SK-N-SH (cell line): ENCODE measurements around the gene MAGI2. TPM values are rescaled to one million over a fixed set of nuclear protein-coding genes. Genes with fewer than 3 reads are reported as not detected.

Experiments used
- CTCF ChIA-PET: fragments of 300-600, 350-600 bp; formaldehyde crosslinking; extraction: SDS; loops from one replicate; lab custom pipeline; 2021; lab: Yijun Ruan, JAX
- POLR2A ChIA-PET: fragments of 350-600 bp; sonication (Branson Sonifier 250); formaldehyde crosslinking; extraction: SDS; loops from one replicate; lab custom pipeline; 2020; ENCODE audit warnings: antibody characterized with exemption, inconsistent platforms; lab: Yijun Ruan, JAX
- DNase-seq: peaks from one replicate; pipeline ENCODE4 v3.0.0; 2012
- H2AFZ ChIP-seq: fragments of 200-600 bp; sonication (generic); 2 replicates; pipeline ENCODE4 v1.8.1; 2016; ENCODE audit warnings: antibody characterized with exemption, mild to moderate bottlenecking, low read depth
- H3F3A ChIP-seq: fragments of 200-600 bp; sonication (generic); replicated peaks from 2 replicates; pipeline ENCODE3; 2016; ENCODE audit warnings: antibody characterized with exemption, mild to moderate bottlenecking; ENCODE audit not compliant: insufficient read depth
- H3K27ac ChIP-seq, 2 experiments: fragments of 200-500 bp in 1 of 2; fragments of 200-600 bp in 1 of 2; sonication (Bioruptor generic) in 1 of 2; sonication (generic), shearing (Covaris generic) in 1 of 2; 2 replicates each; pipeline versions ENCODE4 v1.5.1 to v1.6.1; 2014 to 2016; ENCODE audit warnings: low read depth in 2 of 2, inconsistent platforms in 1 of 2, low read length in 1 of 2, mild to moderate bottlenecking in 1 of 2, mixed read lengths in 1 of 2
- H3K27me3 ChIP-seq: fragments of 200-600 bp; sonication (generic), shearing (Covaris generic); 2 replicates; pipeline ENCODE4 v1.6.1; 2016; ENCODE audit warnings: mixed run types; ENCODE audit not compliant: insufficient read depth
- H3K36me3 ChIP-seq, 2 experiments: fragments of 200-500 bp in 1 of 2; fragments of 200-600 bp in 1 of 2; sonication (Bioruptor generic) in 1 of 2; sonication (generic) in 1 of 2; replicated peaks in 1 of 2; 2 replicates each; pipeline versions ENCODE3 to v1.5.1; 2014 to 2016; ENCODE audit warnings: low read length in 1 of 2, mild to moderate bottlenecking in 1 of 2; ENCODE audit not compliant: insufficient read depth in 2 of 2, control insufficient read depth in 1 of 2
- H3K4me1 ChIP-seq, 2 experiments: fragments of 200-500 bp in 1 of 2; fragments of 200-600 bp in 1 of 2; sonication (Bioruptor generic) in 1 of 2; sonication (generic), shearing (Covaris generic) in 1 of 2; 2 replicates each; pipeline versions ENCODE4 v1.5.1 to v1.6.1; 2014 to 2016; ENCODE audit warnings: low read depth in 1 of 2, low read length in 1 of 2, mixed run types in 1 of 2; ENCODE audit not compliant: insufficient read depth in 2 of 2, control insufficient read depth in 1 of 2
- H3K4me2 ChIP-seq: fragments of 200-600 bp; sonication (generic), shearing (Covaris generic); 2 replicates; pipeline ENCODE4 v1.6.1; 2017; ENCODE audit warnings: mixed run types
- H3K4me3 ChIP-seq, 2 experiments: fragments of 200-500 bp in 1 of 2; fragments of 200-600 bp in 1 of 2; sonication (Bioruptor generic) in 1 of 2; sonication (generic), shearing (Covaris generic) in 1 of 2; 2 replicates each; pipeline versions ENCODE4 v1.5.1 to v1.8.1; 2014 to 2016; ENCODE audit warnings: low read depth in 2 of 2, inconsistent platforms in 1 of 2, low read length in 1 of 2, mild to moderate bottlenecking in 1 of 2, mixed read lengths in 1 of 2, moderate library complexity in 1 of 2
- H3K79me2 ChIP-seq: fragments of 200-600 bp; sonication (generic); 2 replicates; pipeline ENCODE4 v1.8.1; 2017; ENCODE audit warnings: mild to moderate bottlenecking; ENCODE audit not compliant: insufficient read depth
- H3K9ac ChIP-seq: fragments of 200-600 bp; sonication (generic); 2 replicates; pipeline ENCODE4 v1.6.1; 2017; ENCODE audit warnings: mixed run types
- H3K9me2 ChIP-seq: fragments of 200-600 bp; sonication (generic); 2 replicates; pipeline ENCODE4 v1.6.1; 2017; ENCODE audit warnings: mixed run types
- H3K9me3 ChIP-seq: fragments of 200-600 bp; sonication (generic); 2 replicates; pipeline ENCODE4 v1.6.1; 2017; ENCODE audit warnings: mixed run types, mild to moderate bottlenecking, moderate library complexity
- H4K20me1 ChIP-seq: fragments of 200-600 bp; sonication (generic); 2 replicates; pipeline ENCODE4 v1.6.1; 2017; ENCODE audit warnings: mild to moderate bottlenecking, mixed run types; ENCODE audit not compliant: insufficient read depth
- CHD2 ChIP-seq: fragments of 150-350 bp; IDR thresholded peaks from 2 replicates; pipeline ENCODE4 v1.6.1; 2018; ENCODE audit warnings: low read length; ENCODE audit not compliant: partially characterized antibody
- ELF1 ChIP-seq: IDR thresholded peaks from 2 replicates; pipeline ENCODE4 v1.4.0; 2012
- EP300 ChIP-seq, 2 experiments: IDR thresholded peaks; 2 replicates each; pipeline versions ENCODE4 v1.4.0 to v1.6.1; 2012; ENCODE audit warnings: borderline replicate concordance in 1 of 2, low read depth in 1 of 2, low read length in 1 of 2
- FOSL2 ChIP-seq: IDR thresholded peaks from 2 replicates; pipeline ENCODE4 v1.4.0; 2012; ENCODE audit warnings: low read depth, mild to moderate bottlenecking, moderate library complexity, borderline replicate concordance
- FOXM1 ChIP-seq: IDR thresholded peaks from 2 replicates; pipeline ENCODE4 v1.4.0; 2012; ENCODE audit warnings: low read depth, mild to moderate bottlenecking
- GATA2 ChIP-seq: sonication (generic); formaldehyde crosslinking; IDR thresholded peaks from 2 replicates; pipeline ENCODE4 v1.5.0; 2020; ENCODE audit warnings: mild to moderate bottlenecking, missing genetic modification reagents
- MEF2A ChIP-seq: IDR thresholded peaks from 2 replicates; pipeline ENCODE4 v1.4.0; 2012; ENCODE audit warnings: low read depth, borderline replicate concordance
- MXI1 ChIP-seq: IDR thresholded peaks from 2 replicates; pipeline ENCODE4 v1.6.1; 2012; ENCODE audit warnings: mild to moderate bottlenecking, low read depth, low read length, improper control_type of control experiment
- NFIC ChIP-seq: IDR thresholded peaks from 2 replicates; pipeline ENCODE4 v1.4.0; 2012; ENCODE audit warnings: borderline replicate concordance
- NRF1 ChIP-seq: IDR thresholded peaks from 2 replicates; pipeline ENCODE4 v1.6.1; 2012; ENCODE audit warnings: low read depth, mild to moderate bottlenecking, low read length
- RCOR1 ChIP-seq: fragments of 150-350 bp; IDR thresholded peaks from 2 replicates; pipeline ENCODE4 v1.6.1; 2017; ENCODE audit warnings: antibody characterized with exemption, low read length
- REST ChIP-seq: IDR thresholded peaks from 2 replicates; pipeline ENCODE4 v1.6.1; 2012; ENCODE audit warnings: mild to moderate bottlenecking, low read depth, low read length, moderate library complexity
- RFX5 ChIP-seq: IDR thresholded peaks from 2 replicates; pipeline ENCODE4 v1.6.1; 2012; ENCODE audit warnings: mild to moderate bottlenecking, improper control_type of control experiment, low read length
- SMC3 ChIP-seq: IDR thresholded peaks from 2 replicates; pipeline ENCODE4 v1.6.1; 2012; ENCODE audit warnings: low read depth, low read length, improper control_type of control experiment
- ZBTB33 ChIP-seq: IDR thresholded peaks from 2 replicates; pipeline ENCODE4 v1.4.0; 2012; ENCODE audit warnings: low read depth, borderline replicate concordance
- WGBS: methylation state at CpG from one replicate; pipeline ENCODE4 v1.1.6; 2017; ENCODE audit warnings: low lambda C conversion rate; 5-methylcytosine and 5-hydroxymethylcytosine counted together
- polyA plus RNA-seq, 3 experiments: library from polyadenylated mRNA; depleted of rRNA; stranded (reverse); fragments of >200 nt; gene quantifications; 2 replicates each; pipeline ENCODE4 v1.2.3, GENCODE V29; 2012

The MAGI2 gene
- polyA plus RNA-seq, 1 of the 3 experiments (the other 2 are of a cell fraction): 1.1 TPM

GRCh38 chr7:79407351-79407750 lies 46.1 kb downstream of the MAGI2 start:
- H3K4me3 ChIP-seq: no peak overlapping the region
- H2AFZ ChIP-seq: no peak overlapping the region
- no peaks in the 10 kb centered on the region for H3K9me2 ChIP-seq
- H3K36me3 ChIP-seq: no peaks in the 10 kb centered on the region
- H3K79me2 ChIP-seq: no peaks in the 10 kb centered on the region
- no peak overlapping the region for H3K9ac ChIP-seq
- H3K9me3 ChIP-seq: no peaks in the 10 kb centered on the region
- ChIA-PET CTCF (interaction anchor here (0.8 kb wide), 1 partner anchor 44 kb away, joined by 3 read pairs; no protein-coding TSS in a partner anchor), POLR2A (no interaction called here)
- 98% methylated on average over 2 of the region's 2 CpGs for whole genome bisulfite sequencing
- no peak for DNase-seq
- H3K27ac ChIP-seq: no peak overlapping the region; a peak in 1 of 4 replicates
- no peaks in the 10 kb centered on the region for H4K20me1 ChIP-seq
- TF ChIP-seq RCOR1 (no peak), REST (no peak), ZBTB33 (no peak), EP300 (IDR thresholded peaks at IDR 0.05; ENCODE audit: borderline replicate concordance in 1 of 2, low read depth in 1 of 2, low read length in 1 of 2) (no peak), FOSL2 (no peak), SMC3 (no peak), MXI1 (no peak), MEF2A (no peak), ELF1 (no peak), NRF1 (no peak), GATA2 (no peak), RFX5 (no peak), FOXM1 (no peak), NFIC (no peak)
- no peaks in the 10 kb centered on the region; a peak in 1 of 4 replicates for H3K4me1 ChIP-seq
- H3K27me3 ChIP-seq: no peaks in the 10 kb centered on the region
- no peak overlapping the region for H3K4me2 ChIP-seq
- H3F3A ChIP-seq: no peaks in the 10 kb centered on the region

- Histone ChIP-seq H3K9me3 (no peaks in the 10 kb centered on the region), H3K9me2 (no peaks in the 10 kb centered on the region), H3K27ac (no peak overlapping the region), H3K36me3 (no peaks in the 10 kb centered on the region), H3K4me2 (no peak overlapping the region), H3K79me2 (no peaks in the 10 kb centered on the region), H2AFZ (no peak overlapping the region), H4K20me1 (no peaks in the 10 kb centered on the region), H3K4me3 (no peak overlapping the region), H3F3A (no peaks in the 10 kb centered on the region), H3K27me3 (no peaks in the 10 kb centered on the region), H3K4me1 (no peaks in the 10 kb centered on the region; a peak in 1 of 4 replicates), H3K9ac (no peak overlapping the region)
- TF ChIP-seq CHD2: no peak
- POLR2A ChIA-PET: no interaction called here
- 83% methylated on average over 2 of the region's 2 CpGs for WGBS
- CTCF ChIA-PET: no interaction called here
- no peak for DNase-seq
These were observed 47.1 kb downstream of the MAGI2 start for GRCh38 chr7:79406371-79406770.
